H1 (cell line): ENCODE data around the gene PDIA2. TPM values are rescaled to one million over a fixed set of nuclear protein-coding genes. Genes with fewer than 3 reads are reported as not detected.

Experiments
- CTCF ChIA-PET: fragments of 300-600 bp; sonication (Branson Sonifier 250); formaldehyde crosslinking; loops from one replicate; lab custom pipeline; 2021; ENCODE audit not compliant: partially characterized antibody; lab: Charles Lee
- POLR2A ChIA-PET: fragments of 300-600 bp; sonication (Branson Sonifier 250); formaldehyde crosslinking; loops from one replicate; lab custom pipeline; 2021; ENCODE audit warnings: inconsistent platforms; ENCODE audit not compliant: partially characterized antibody; lab: Charles Lee
- DNase-seq, 2 experiments: peaks; one replicate each; pipeline versions ENCODE4 v3.0.0 to v3.0.0-alpha.2; 2010 to 2022; ENCODE audit warnings: low spot score in 2 of 2, low read depth in 1 of 2, mixed read lengths in 1 of 2
- FAIRE-seq: peaks from 2 replicates; lab custom pipeline; 2011; peaks lifted over from hg19 to GRCh38; lab: Jason Lieb, UNC
- H2AFZ ChIP-seq: 2 replicates; pipeline ENCODE4 v1.8.1; 2012; ENCODE audit warnings: low read length, inconsistent platforms
- H2AK5ac ChIP-seq: 2 replicates; pipeline ENCODE4 v1.6.1; 2013; ENCODE audit warnings: low read depth, low read length
- H2BK120ac ChIP-seq: replicated peaks from 2 replicates; pipeline ENCODE3; 2013; ENCODE audit warnings: low read depth, low read length, inconsistent platforms
- H2BK12ac ChIP-seq: 2 replicates; pipeline ENCODE4 v1.6.1; 2013; ENCODE audit warnings: low read depth, low read length
- H2BK15ac ChIP-seq: 2 replicates; pipeline ENCODE4 v1.6.1; 2013; ENCODE audit warnings: low read length
- H2BK20ac ChIP-seq: 2 replicates; pipeline ENCODE4 v1.6.1; 2013; ENCODE audit warnings: low read length
- H2BK5ac ChIP-seq: 2 replicates; pipeline ENCODE4 v1.6.1; 2013; ENCODE audit warnings: low read depth, low read length
- H3K14ac ChIP-seq: 2 replicates; pipeline ENCODE4 v1.6.1; 2013; ENCODE audit warnings: inconsistent platforms; ENCODE audit not compliant: insufficient read length
- H3K18ac ChIP-seq: 2 replicates; pipeline ENCODE4 v1.6.1; 2013; ENCODE audit warnings: low read length; ENCODE audit errors: extremely low read depth
- H3K23ac ChIP-seq: 2 replicates; pipeline ENCODE4 v1.6.1; 2013; ENCODE audit warnings: inconsistent platforms; ENCODE audit not compliant: insufficient read length
- H3K23me2 ChIP-seq: 2 replicates; pipeline ENCODE4 v1.6.1; 2013; ENCODE audit warnings: low read depth, low read length
- H3K27ac ChIP-seq: 2 replicates; pipeline ENCODE4 v1.6.1; 2011; ENCODE audit warnings: low read depth, low read length, inconsistent platforms
- H3K27me3 ChIP-seq, 4 experiments: replicated peaks in 1 of 4; 1 replicate in 1 of 4; 2 replicates in 3 of 4; pipeline versions ENCODE4 v1.6.1 to v1.8.1; 2011 to 2013; ENCODE audit warnings: low read length in 3 of 4, mild to moderate bottlenecking in 3 of 4, inconsistent platforms in 2 of 4, mixed read lengths in 2 of 4, moderate library complexity in 1 of 4; ENCODE audit not compliant: control insufficient read depth in 3 of 4, insufficient read depth in 3 of 4; ENCODE audit errors: extremely low read depth in 1 of 4
- H3K36me3 ChIP-seq, 4 experiments: 2 replicates each; pipeline versions ENCODE4 v1.6.1 to v1.8.1; 2011 to 2013; ENCODE audit warnings: mild to moderate bottlenecking in 4 of 4, low read length in 3 of 4, moderate library complexity in 2 of 4, control low read depth in 1 of 4, inconsistent platforms in 1 of 4; ENCODE audit not compliant: insufficient read depth in 4 of 4, control insufficient read depth in 2 of 4
- H3K4ac ChIP-seq: replicated peaks from 2 replicates; pipeline ENCODE3; 2013; ENCODE audit warnings: low read length, low read depth, mixed read lengths, inconsistent platforms; ENCODE audit not compliant: insufficient read length
- H3K4me1 ChIP-seq, 4 experiments: replicated peaks in 1 of 4; 1 replicate in 1 of 4; 2 replicates in 3 of 4; pipeline versions ENCODE4 v1.6.1 to v1.8.1; 2011 to 2013; ENCODE audit warnings: low read length in 3 of 4, inconsistent platforms in 2 of 4, mixed read lengths in 1 of 4; ENCODE audit not compliant: insufficient read depth in 4 of 4, control insufficient read depth in 3 of 4
- H3K4me2 ChIP-seq, 2 experiments: 2 replicates each; pipeline versions ENCODE4 v1.6.1 to v1.8.1; 2011 to 2013; ENCODE audit warnings: low read depth in 2 of 2, low read length in 2 of 2, control low read depth in 1 of 2, inconsistent platforms in 1 of 2, mild to moderate bottlenecking in 1 of 2; ENCODE audit not compliant: insufficient read depth in 1 of 2
- H3K4me3 ChIP-seq, 4 experiments: fragments of 200-600, 300-600 bp in 1 of 4; sonication (generic), shearing (Covaris generic), sonication (Bioruptor Twin) in 1 of 4; 2 replicates each; pipeline versions ENCODE4 v1.5.1 to v1.8.1; 2011 to 2016; ENCODE audit warnings: low read length in 4 of 4, low read depth in 3 of 4, control low read depth in 2 of 4, inconsistent platforms in 2 of 4, mild to moderate bottlenecking in 2 of 4, mixed read lengths in 1 of 4, moderate library complexity in 1 of 4; ENCODE audit not compliant: insufficient read depth in 2 of 4; ENCODE audit errors: extremely low read depth in 1 of 4
- H3K56ac ChIP-seq: replicated peaks from 2 replicates; pipeline ENCODE3; 2013; ENCODE audit warnings: low read depth, mild to moderate bottlenecking, mixed read lengths, low read length, inconsistent platforms; ENCODE audit not compliant: insufficient read length
- H3K79me1 ChIP-seq: 2 replicates; pipeline ENCODE4 v1.6.1; 2013; ENCODE audit warnings: low read depth, low read length, control low read depth
- H3K79me2 ChIP-seq, 2 experiments: 2 replicates each; pipeline versions ENCODE4 v1.6.1 to v1.8.1; 2012 to 2013; ENCODE audit warnings: low read length in 2 of 2, mild to moderate bottlenecking in 2 of 2, inconsistent platforms in 1 of 2; ENCODE audit not compliant: insufficient read depth in 2 of 2, control insufficient read depth in 1 of 2
- H3K9ac ChIP-seq, 4 experiments: replicated peaks in 1 of 4; 1 replicate in 1 of 4; 2 replicates in 3 of 4; pipeline versions ENCODE4 v1.6.1 to v1.8.1; 2011 to 2013; ENCODE audit warnings: low read depth in 3 of 4, low read length in 3 of 4, control low read depth in 2 of 4, mild to moderate bottlenecking in 2 of 4, moderate library complexity in 2 of 4, inconsistent platforms in 1 of 4; ENCODE audit errors: extremely low read depth in 1 of 4
- H3K9me3 ChIP-seq, 2 experiments: 2 replicates each; pipeline versions ENCODE4 v1.6.1 to v1.8.1; 2012 to 2013; ENCODE audit warnings: mild to moderate bottlenecking in 2 of 2, moderate library complexity in 2 of 2, control low read depth in 1 of 2, inconsistent platforms in 1 of 2, low read depth in 1 of 2, low read length in 1 of 2, mixed read lengths in 1 of 2; ENCODE audit not compliant: insufficient read depth in 2 of 2
- H4K20me1 ChIP-seq, 2 experiments: replicated peaks in 1 of 2; 2 replicates each; pipeline versions ENCODE3 to v1.8.1; 2011 to 2013; ENCODE audit warnings: inconsistent platforms in 2 of 2, low read length in 2 of 2, mild to moderate bottlenecking in 1 of 2; ENCODE audit not compliant: insufficient read depth in 2 of 2, control insufficient read depth in 1 of 2
- H4K5ac ChIP-seq: 2 replicates; pipeline ENCODE4 v1.6.1; 2013; ENCODE audit warnings: low read length, low read depth, mixed read lengths, inconsistent platforms; ENCODE audit not compliant: insufficient read length
- H4K8ac ChIP-seq: 2 replicates; pipeline ENCODE4 v1.8.0; 2013; ENCODE audit warnings: mild to moderate bottlenecking, moderate library complexity, low read length, inconsistent platforms; ENCODE audit not compliant: insufficient read depth; ENCODE audit errors: extremely low read depth
- H4K91ac ChIP-seq: replicated peaks from 2 replicates; pipeline ENCODE3; 2013; ENCODE audit warnings: low read length, mixed read lengths, inconsistent platforms; ENCODE audit not compliant: insufficient read length
- ASH2L ChIP-seq: fragments of 200-600, 300-600 bp; sonication (generic); IDR thresholded peaks from one replicate; pipeline ENCODE4 v1.7.1; 2017; ENCODE audit warnings: low read length
- SRF ChIP-seq: IDR thresholded peaks from 2 replicates; pipeline ENCODE4 v1.6.1; 2011; ENCODE audit warnings: mild to moderate bottlenecking, low read depth, low read length, moderate library complexity
- SUZ12 ChIP-seq: fragments of 200-600 bp; sonication (generic); IDR thresholded peaks from 2 replicates; pipeline ENCODE4 v1.6.1; 2012; ENCODE audit warnings: mild to moderate bottlenecking, inconsistent platforms, low read length, moderate library complexity, mixed read lengths
- TAF7 ChIP-seq: optimal IDR thresholded peaks from 2 replicates; pipeline ENCODE3; 2011; ENCODE audit warnings: low read depth, mild to moderate bottlenecking, inconsistent platforms, low read length, moderate library complexity, borderline replicate concordance
- WGBS, 2 experiments: shearing (Covaris generic) in 1 of 2; methylation state at CpG; one replicate each; pipeline versions ENCODE4 v1.1.6 to v1.1.7; 2013 to 2015; ENCODE audit warnings: low lambda C conversion rate in 2 of 2, mixed read lengths in 2 of 2, inconsistent platforms in 1 of 2, low coverage in 1 of 2, missing lambda C conversion rate in 1 of 2; ENCODE audit not compliant: insufficient replicate concordance in 2 of 2, insufficient coverage in 1 of 2, insufficient read length in 1 of 2; ENCODE audit errors: extremely low coverage in 1 of 2, missing lambda C conversion rate in 1 of 2; 5-methylcytosine and 5-hydroxymethylcytosine counted together
- polyA plus RNA-seq, 7 experiments: library from polyadenylated mRNA; depleted of rRNA in 3 of 7; stranded (reverse) in 5 of 7; unstranded in 2 of 7; fragments of >200 nt in 5 of 7; fragments of 200-250 nt in 2 of 7; gene quantifications; 1 replicate in 5 of 7; 2 replicates in 1 of 7; 4 replicates in 1 of 7; pipeline versions ENCODE4 v1.2.1 to v1.2.3, GENCODE V29; 2011 to 2013; ENCODE audit warnings: missing spikeins in 2 of 7, mixed read lengths in 2 of 7
- total RNA-seq: library from RNA; stranded (reverse); fragmentation: NEBNext Ultra II Directional; extraction: Animal tissue kit (Norgen Biotek cat#: 25700); gene quantifications from 2 replicates; pipeline ENCODE4 v1.2.1, GENCODE V29; 2021

Gene PDIA2
- total and polyA plus RNA-seq, 2 of the 8 experiments (the other 6 are each of a cell fraction or from before 2014, with no cell fraction given) = 0.34 to 0.50 TPM

DNA sequence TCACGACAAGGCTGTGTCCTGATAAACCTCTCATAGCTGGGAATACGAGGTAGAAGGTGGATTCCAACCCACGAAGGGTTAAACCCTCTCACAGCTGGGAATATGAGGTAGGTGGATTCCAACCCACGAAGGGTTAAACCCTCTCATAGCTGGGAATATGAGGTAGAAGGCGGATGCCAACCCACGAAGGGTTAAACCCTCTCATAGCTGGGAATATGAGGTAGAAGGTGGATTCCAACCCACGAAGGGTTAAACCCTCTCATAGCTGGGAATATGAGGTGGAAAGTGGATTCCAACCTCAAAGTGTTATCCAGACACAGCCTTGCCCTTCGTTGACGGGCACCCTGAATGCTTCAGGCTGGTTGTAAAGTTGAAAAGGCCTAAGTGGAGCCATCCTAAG is 38.6 kb downstream of the PDIA2 start:
- H3K18ac ChIP-seq = no peak overlapping the region
- H4K5ac ChIP-seq = no peak overlapping the region
- H2AFZ ChIP-seq = no peak overlapping the region
- POLR2A ChIA-PET = interaction anchor here (0.7 to 1.4 kb wide), 3 partner anchors 16 to 120 kb away, joined by 3 read pairs; partner anchors contain the start of gene LUC7L
- CTCF ChIA-PET = interaction anchor here (0.6 to 5.2 kb wide), 11 partner anchors 10 to 215 kb away, joined by 3 to 46 read pairs (median 4); no protein-coding TSS in a partner anchor
- no peaks in the 10 kb centered on the region; a peak in 1 of 8 replicates for H3K36me3 ChIP-seq
- no peak overlapping the region for H3K4me3 ChIP-seq
- H3K23me2 ChIP-seq = no peaks in the 10 kb centered on the region; the same call in 1 of the 2 replicates
- H3K9me3 ChIP-seq = no peaks in the 10 kb centered on the region
- no peak overlapping the region for H3K9ac ChIP-seq
- H2BK12ac ChIP-seq = no peak overlapping the region
- FAIRE-seq (no peak), DNase-seq (no peak)
- H3K4me1 ChIP-seq = peaks cover 0 to 21% (median 14%) of the 10 kb centered on the region in 4 experiments; a peak in 6 of 7 replicates
- peaks cover 41% of the 10 kb centered on the region for H3K79me1 ChIP-seq
- no peak overlapping the region for H2AK5ac ChIP-seq
- H3K79me2 ChIP-seq = peaks cover 0 to 81% of the 10 kb centered on the region in 2 experiments; a peak in 3 of 4 replicates
- H2BK15ac ChIP-seq = no peak overlapping the region
- no peak overlapping the region for H4K91ac ChIP-seq
- H2BK120ac ChIP-seq = no peak overlapping the region
- no peak overlapping the region for H4K8ac ChIP-seq
- no peak overlapping the region for H3K14ac ChIP-seq
- 85% methylated on average over 9 of the region's 9 CpGs; no CpG with 5 or more reads in 1 of the 2 experiments for WGBS, 2 experiments
- no peak overlapping the region for H3K23ac ChIP-seq
- TF ChIP-seq ASH2L (no peak), TAF7 (no peak), SUZ12 (no peak), SRF (no peak)
- H2BK5ac ChIP-seq = no peak overlapping the region; the same call in 1 of the 2 replicates
- no peak overlapping the region for H3K56ac ChIP-seq
- no peak overlapping the region for H3K4ac ChIP-seq
- no peaks in the 10 kb centered on the region for H3K27me3 ChIP-seq
- no peak overlapping the region for H2BK20ac ChIP-seq
- no peak overlapping the region for H3K4me2 ChIP-seq
- H4K20me1 ChIP-seq = peaks cover 31 to 53% of the 10 kb centered on the region in 2 experiments
- H3K27ac ChIP-seq = no peak overlapping the region
